Suprapubic skin (tissue), 4 donors: ENCODE results near the gene UHMK1. TPM values are rescaled to one million over a fixed set of nuclear protein-coding genes. Genes with fewer than 3 reads are reported as not detected.

Source experiments
- DNase-seq, 2 donors: peaks; one replicate each; pipeline ENCODE4 v3.0.0-alpha.2; 2019; ENCODE audit warnings: low spot score in 2 of 2
- H3K27ac ChIP-seq: fragments of 200-600 bp; sonication (generic); one replicate; pipeline ENCODE4 v1.5.1; 2019
- H3K27me3 ChIP-seq: fragments of 200-600 bp; sonication (generic); one replicate; pipeline ENCODE4 v1.5.1; 2019
- H3K36me3 ChIP-seq: fragments of 200-600 bp; sonication (generic); one replicate; pipeline ENCODE4 v1.5.1; 2019
- H3K4me1 ChIP-seq: fragments of 200-600 bp; sonication (generic); one replicate; pipeline ENCODE4 v1.5.1; 2019
- H3K4me3 ChIP-seq: fragments of 200-600 bp; sonication (generic); one replicate; pipeline ENCODE4 v1.5.1; 2019; ENCODE audit warnings: mild to moderate bottlenecking
- H3K9me3 ChIP-seq: fragments of 200-600 bp; sonication (generic); one replicate; pipeline ENCODE4 v1.5.1; 2019
- EP300 ChIP-seq: sonication (generic); formaldehyde crosslinking; IDR thresholded peaks from one replicate; pipeline ENCODE4 v1.6.1; 2017; ENCODE audit warnings: antibody characterized with exemption
- POLR2A ChIP-seq, 2 donors: fragments of 450-650 bp; IDR thresholded peaks; one replicate each; pipeline ENCODE4 v1.6.1; 2017; ENCODE audit warnings: antibody characterized with exemption in 2 of 2, mild to moderate bottlenecking in 2 of 2, moderate library complexity in 2 of 2
- POLR2AphosphoS5 ChIP-seq, 3 donors: sonication (generic); formaldehyde crosslinking; IDR thresholded peaks; one replicate each; pipeline ENCODE4 v1.6.1; 2017; ENCODE audit warnings: antibody characterized with exemption in 3 of 3
- WGBS: methylation state at CpG from one replicate; pipeline ENCODE4 v1.1.5; 2018; 5-methylcytosine and 5-hydroxymethylcytosine counted together
- total RNA-seq, 4 donors: library from RNA; depleted of rRNA; stranded (reverse); fragments of >200 nt; gene quantifications; one replicate each; pipeline ENCODE4 v1.1.0, GENCODE V29; 2016
- TF ChIP-seq, protein P1 (sequence below), 2 donors: fragments of 200-600 bp in 1 of 2; fragments of 450-650 bp in 1 of 2; sonication (generic) in 1 of 2; IDR thresholded peaks; one replicate each; pipeline ENCODE4 v1.5.1; 2016 to 2019; ENCODE audit warnings: antibody characterized with exemption in 2 of 2, mild to moderate bottlenecking in 1 of 2, moderate library complexity in 1 of 2

UHMK1 gene
- total RNA-seq, 4 donors from 2014 or later, result 23.6 to 39.0 (median 31.9) TPM

DNA sequence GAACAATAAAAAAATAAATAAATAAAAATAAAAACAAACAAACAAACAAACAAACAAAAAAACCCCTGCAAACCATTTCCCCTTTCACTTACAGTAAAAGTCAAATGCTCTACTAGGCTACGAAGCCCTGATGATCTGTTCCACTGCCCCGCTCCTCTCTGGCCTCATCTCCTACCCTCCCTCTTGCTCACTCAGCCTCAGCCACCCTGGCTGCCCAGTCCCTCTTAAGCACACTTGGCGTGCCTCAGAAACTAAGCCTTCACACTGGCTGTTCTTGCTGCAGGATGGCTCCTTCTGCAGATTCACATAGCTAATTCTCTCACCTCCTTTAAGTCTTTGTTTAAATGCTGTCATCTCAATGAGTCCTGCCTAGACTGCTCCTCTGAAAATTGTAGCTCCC, 30.8 kb upstream of the UHMK1 start:
- no peak for DNase-seq
- no peaks in the 10 kb centered on the region for H3K4me1 ChIP-seq
- H3K9me3 ChIP-seq, result no peaks in the 10 kb centered on the region
- H3K27me3 ChIP-seq, result no peaks in the 10 kb centered on the region
- no peak overlapping the region for H3K4me3 ChIP-seq
- no peaks in the 10 kb centered on the region for H3K36me3 ChIP-seq
- WGBS, result 89% methylated on average over 3 of the region's 3 CpGs
- TF ChIP-seq POLR2A (IDR thresholded peaks at IDR 0.05) (no peak), POLR2AphosphoS5 (IDR thresholded peaks at IDR 0.05) (no peak), EP300 (no peak)
- TF ChIP-seq, protein P1, sequence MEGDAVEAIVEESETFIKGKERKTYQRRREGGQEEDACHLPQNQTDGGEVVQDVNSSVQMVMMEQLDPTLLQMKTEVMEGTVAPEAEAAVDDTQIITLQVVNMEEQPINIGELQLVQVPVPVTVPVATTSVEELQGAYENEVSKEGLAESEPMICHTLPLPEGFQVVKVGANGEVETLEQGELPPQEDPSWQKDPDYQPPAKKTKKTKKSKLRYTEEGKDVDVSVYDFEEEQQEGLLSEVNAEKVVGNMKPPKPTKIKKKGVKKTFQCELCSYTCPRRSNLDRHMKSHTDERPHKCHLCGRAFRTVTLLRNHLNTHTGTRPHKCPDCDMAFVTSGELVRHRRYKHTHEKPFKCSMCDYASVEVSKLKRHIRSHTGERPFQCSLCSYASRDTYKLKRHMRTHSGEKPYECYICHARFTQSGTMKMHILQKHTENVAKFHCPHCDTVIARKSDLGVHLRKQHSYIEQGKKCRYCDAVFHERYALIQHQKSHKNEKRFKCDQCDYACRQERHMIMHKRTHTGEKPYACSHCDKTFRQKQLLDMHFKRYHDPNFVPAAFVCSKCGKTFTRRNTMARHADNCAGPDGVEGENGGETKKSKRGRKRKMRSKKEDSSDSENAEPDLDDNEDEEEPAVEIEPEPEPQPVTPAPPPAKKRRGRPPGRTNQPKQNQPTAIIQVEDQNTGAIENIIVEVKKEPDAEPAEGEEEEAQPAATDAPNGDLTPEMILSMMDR (IDR thresholded peaks at IDR 0.05), result no peak
- no peak overlapping the region for H3K27ac ChIP-seq

- whole genome bisulfite sequencing, result 65% methylated on average over 2 of the region's 2 CpGs
Observed at GRCh38 chr1:162470216-162470615, 27.4 kb upstream of the UHMK1 start.

DNA sequence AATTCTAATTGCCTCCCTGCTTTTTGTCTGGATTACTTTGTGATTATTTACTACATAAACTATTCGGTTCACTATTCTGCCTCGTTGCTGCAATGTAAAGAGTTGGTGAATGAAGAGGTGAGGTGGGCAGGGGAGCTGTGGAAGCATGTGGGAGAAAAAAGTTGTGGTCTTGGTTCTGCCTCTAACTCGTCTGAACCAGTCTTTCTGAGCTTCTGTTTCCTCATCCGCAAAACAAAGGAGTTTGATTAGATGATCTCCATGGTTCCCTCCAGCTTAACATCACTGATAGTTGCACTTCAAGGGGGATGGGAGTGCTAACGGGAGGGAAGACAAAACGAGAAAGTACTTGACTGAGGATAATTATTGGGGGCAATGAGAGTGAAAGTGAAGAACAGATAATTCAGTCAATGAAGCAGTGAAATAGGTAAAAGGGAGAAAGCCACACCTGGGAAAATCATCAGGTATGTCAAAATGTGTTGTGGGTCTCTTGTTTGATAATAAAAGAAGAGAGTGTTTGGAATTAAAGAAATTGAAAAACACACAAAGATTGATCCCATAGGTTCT, 26.2 kb upstream of the UHMK1 start:
- DNase-seq, result no peak
- Histone ChIP-seq H3K36me3 (no peaks in the 10 kb centered on the region), H3K27ac (no peak overlapping the region), H3K4me3 (no peak overlapping the region), H3K4me1 (no peaks in the 10 kb centered on the region), H3K9me3 (peaks cover 5% of the 10 kb centered on the region), H3K27me3 (no peaks in the 10 kb centered on the region)
- TF ChIP-seq, protein P1 (IDR thresholded peaks at IDR 0.05), result no peak
- TF ChIP-seq EP300 (no peak), POLR2A (IDR thresholded peaks at IDR 0.05) (no peak)
- whole genome bisulfite sequencing, result 42% methylated on average over 6 of the region's 6 CpGs

More at GRCh38 chr1:162470216-162470615, 27.4 kb upstream of the UHMK1 start:
- no peak for DNase-seq
- no peaks in the 10 kb centered on the region for H3K27me3 ChIP-seq
- H3K4me3 ChIP-seq, result no peak overlapping the region
- H3K36me3 ChIP-seq, result no peaks in the 10 kb centered on the region
- no peak overlapping the region for H3K27ac ChIP-seq
- TF ChIP-seq, protein P1 (IDR thresholded peaks at IDR 0.05), result no peak
- TF ChIP-seq EP300 (no peak), POLR2A (IDR thresholded peaks at IDR 0.05) (no peak), POLR2AphosphoS5 (IDR thresholded peaks at IDR 0.05) (no peak)
- H3K4me1 ChIP-seq, result no peaks in the 10 kb centered on the region
- no peaks in the 10 kb centered on the region for H3K9me3 ChIP-seq

DNA sequence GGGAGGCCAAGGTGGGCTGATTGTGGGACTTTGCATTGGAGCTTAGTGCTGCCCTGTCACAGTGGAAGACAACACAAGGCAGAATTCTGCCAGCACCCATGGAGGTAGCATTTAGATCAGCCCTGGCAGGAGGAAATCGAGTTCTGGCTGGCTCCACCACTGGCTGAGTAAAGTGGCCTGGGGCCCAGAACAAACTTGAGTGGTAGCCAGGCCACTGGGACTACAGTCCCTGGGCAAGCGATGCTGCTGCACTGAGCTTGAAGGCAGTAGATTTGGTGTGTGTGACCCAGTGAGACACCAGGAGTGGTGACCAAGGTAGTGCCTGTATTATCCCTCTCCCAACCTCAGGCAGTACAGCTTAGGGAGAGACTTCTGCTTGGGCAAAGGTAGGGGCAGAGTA, 22.5 kb upstream of the UHMK1 start:
- H3K4me1 ChIP-seq, result no peaks in the 10 kb centered on the region
- no peak for TF ChIP-seq EP300
- TF ChIP-seq, protein P1 (IDR thresholded peaks at IDR 0.05), result no peak
- no peak for TF ChIP-seq POLR2AphosphoS5 (IDR thresholded peaks at IDR 0.05)
- TF ChIP-seq POLR2A (IDR thresholded peaks at IDR 0.05), result no peak
- WGBS, result 52% methylated on average over 2 of the region's 2 CpGs
- H3K9me3 ChIP-seq, result peaks cover 10% of the 10 kb centered on the region
- H3K4me3 ChIP-seq, result no peak overlapping the region
- no peaks in the 10 kb centered on the region for H3K36me3 ChIP-seq
- no peak for DNase-seq
- H3K27ac ChIP-seq, result no peak overlapping the region
- H3K27me3 ChIP-seq, result no peaks in the 10 kb centered on the region

- no peak for TF ChIP-seq POLR2A (IDR thresholded peaks at IDR 0.05)
- TF ChIP-seq EP300, result no peak
- TF ChIP-seq, protein P1 (IDR thresholded peaks at IDR 0.05), result no peak
- no peak for TF ChIP-seq POLR2AphosphoS5 (IDR thresholded peaks at IDR 0.05)
- Histone ChIP-seq H3K27me3 (no peaks in the 10 kb centered on the region), H3K36me3 (no peaks in the 10 kb centered on the region), H3K4me3 (no peak overlapping the region), H3K27ac (no peak overlapping the region), H3K4me1 (no peaks in the 10 kb centered on the region), H3K9me3 (peaks cover 10% of the 10 kb centered on the region)
- 71% methylated on average over 6 of the region's 6 CpGs for WGBS
- no peak for DNase-seq
Observed at GRCh38 chr1:162475539-162476185, 22.0 kb upstream of the UHMK1 start.
